ENCODE data around the gene NGDN. TPM values are rescaled to one million over a fixed set of nuclear protein-coding genes. Genes with fewer than 3 reads are reported as not detected.
A peak's percentile ranks its signal among the peaks of the same experiment; 100 is the strongest.

Gene NGDN
- total and polyA plus RNA-seq, 3 donors from 2014 or later, result 47.5 to 57.9 (median 48.7) TPM

- intact Hi-C loops (cut with DNase I; ENCODE audit: low total_unique reads), result no loop called here
- DNase-seq, result peak; percentile 32
Observed at GRCh38 chr14:23465261-23465660, 4.2 kb upstream of the NGDN start.

GRCh38 chr14:23468704-23469126, 788 bp upstream of the NGDN start:
- H3K4me3 ChIP-seq, result peak overlapping the region; percentile 39 to 98
- H3K27me3 ChIP-seq, result no peaks in the 10 kb centered on the region
- peaks cover 22% of the 10 kb centered on the region for H3K4me1 ChIP-seq
- no peaks in the 10 kb centered on the region for H3K9me3 ChIP-seq
- H3K36me3 ChIP-seq (ENCODE audit: low read depth, missing control alignments), result no peaks in the 10 kb centered on the region
- intact Hi-C loops (cut with DNase I; ENCODE audit: low total_unique reads), result no loop called here
- no peak for DNase-seq
- TF ChIP-seq, protein P1, sequence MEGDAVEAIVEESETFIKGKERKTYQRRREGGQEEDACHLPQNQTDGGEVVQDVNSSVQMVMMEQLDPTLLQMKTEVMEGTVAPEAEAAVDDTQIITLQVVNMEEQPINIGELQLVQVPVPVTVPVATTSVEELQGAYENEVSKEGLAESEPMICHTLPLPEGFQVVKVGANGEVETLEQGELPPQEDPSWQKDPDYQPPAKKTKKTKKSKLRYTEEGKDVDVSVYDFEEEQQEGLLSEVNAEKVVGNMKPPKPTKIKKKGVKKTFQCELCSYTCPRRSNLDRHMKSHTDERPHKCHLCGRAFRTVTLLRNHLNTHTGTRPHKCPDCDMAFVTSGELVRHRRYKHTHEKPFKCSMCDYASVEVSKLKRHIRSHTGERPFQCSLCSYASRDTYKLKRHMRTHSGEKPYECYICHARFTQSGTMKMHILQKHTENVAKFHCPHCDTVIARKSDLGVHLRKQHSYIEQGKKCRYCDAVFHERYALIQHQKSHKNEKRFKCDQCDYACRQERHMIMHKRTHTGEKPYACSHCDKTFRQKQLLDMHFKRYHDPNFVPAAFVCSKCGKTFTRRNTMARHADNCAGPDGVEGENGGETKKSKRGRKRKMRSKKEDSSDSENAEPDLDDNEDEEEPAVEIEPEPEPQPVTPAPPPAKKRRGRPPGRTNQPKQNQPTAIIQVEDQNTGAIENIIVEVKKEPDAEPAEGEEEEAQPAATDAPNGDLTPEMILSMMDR (IDR thresholded peaks at IDR 0.05), result no peak
- no peak for TF ChIP-seq POLR2A (IDR thresholded peaks at IDR 0.05)
- WGBS, 2 donors, result 48 to 57% methylated on average over 15 of the region's 15 CpGs
- H3K27ac ChIP-seq, result peak overlapping the region; percentile 48 to 87

More at GRCh38 chr14:23465261-23465660, 4.2 kb upstream of the NGDN start:
- Histone ChIP-seq H3K9me3 (no peaks in the 10 kb centered on the region), H3K27ac (peak overlapping the region; percentile 3 to 70), H3K36me3 (ENCODE audit: low read depth, missing control alignments) (no peaks in the 10 kb centered on the region), H3K4me3 (no peak overlapping the region), H3K4me1 (peaks cover 18% of the 10 kb centered on the region), H3K27me3 (no peaks in the 10 kb centered on the region)
- TF ChIP-seq, protein P1 (IDR thresholded peaks at IDR 0.05), result no peak
- TF ChIP-seq POLR2A (IDR thresholded peaks at IDR 0.05), result no peak
- 58 to 76% methylated on average over 3 of the region's 3 CpGs for WGBS, 2 donors

DNA sequence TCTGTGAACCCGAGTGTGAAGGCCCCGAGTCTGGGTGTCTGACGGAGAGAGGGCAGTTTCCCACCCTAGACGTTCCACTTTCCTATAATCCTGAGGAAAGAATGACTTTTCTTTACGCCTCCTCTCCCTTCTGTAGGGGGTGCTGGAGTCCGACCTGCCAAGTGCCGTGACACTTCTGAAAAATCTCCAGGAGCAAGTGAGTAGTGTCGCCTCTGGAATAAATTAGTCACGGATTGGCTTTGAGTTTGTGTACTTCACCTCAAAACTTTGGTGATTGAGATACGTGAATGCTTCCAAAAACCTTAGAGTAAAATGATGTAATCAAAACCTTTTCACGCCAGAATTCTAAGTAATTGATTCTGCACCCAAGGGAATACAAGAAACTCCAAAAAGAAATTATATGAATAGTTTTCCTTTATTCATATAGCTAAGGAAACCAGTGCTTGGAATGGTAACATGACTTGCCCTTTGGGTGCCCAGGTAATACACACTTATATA, 452 bp downstream of the NGDN start:
- Histone ChIP-seq H3K4me3 (peak overlapping the region; percentile 68 to 98), H3K4me1 (peaks cover 22% of the 10 kb centered on the region), H3K9me3 (no peaks in the 10 kb centered on the region), H3K36me3 (ENCODE audit: low read depth, missing control alignments) (no peaks in the 10 kb centered on the region), H3K27me3 (no peaks in the 10 kb centered on the region), H3K27ac (peak overlapping the region; percentile 81 to 84)
- intact Hi-C loops (cut with DNase I; ENCODE audit: low total_unique reads), result no loop called here
- no peak for TF ChIP-seq POLR2A (IDR thresholded peaks at IDR 0.05)
- TF ChIP-seq, protein P1 (IDR thresholded peaks at IDR 0.05), result no peak
- WGBS, 2 donors, result 1 to 2% methylated on average over 11 of the region's 11 CpGs
- DNase-seq, result no peak

GRCh38 chr14:23470947-23471346, 1.4 kb downstream of the NGDN start:
- intact Hi-C loops (cut with DNase I; ENCODE audit: low total_unique reads), result no loop called here
- DNase-seq, result no peak
- Histone ChIP-seq H3K4me1 (peaks cover 22% of the 10 kb centered on the region), H3K27ac (no peak overlapping the region), H3K36me3 (ENCODE audit: low read depth, missing control alignments) (no peaks in the 10 kb centered on the region), H3K4me3 (no peak overlapping the region), H3K9me3 (no peaks in the 10 kb centered on the region), H3K27me3 (no peaks in the 10 kb centered on the region)
- TF ChIP-seq, protein P1 (IDR thresholded peaks at IDR 0.05), result no peak
- TF ChIP-seq POLR2A (IDR thresholded peaks at IDR 0.05), result no peak
- WGBS, 2 donors, result 72 to 86% methylated on average over 1 of the region's 1 CpG
